GM21381 (cell line): ENCODE measurements around the gene COX19.

Source experiments
- ATAC-seq: cut with Tn5 transposase; IDR thresholded peaks from one replicate; pipeline ENCODE4 v1.9.1; 2021; ENCODE audit warnings: mild to moderate bottlenecking, moderate library complexity; ENCODE audit not compliant: unreplicated experiment

The COX19 gene

GRCh38 chr7:992709-993607 lies 17.6 kb upstream of the COX19 start:
- peak; percentile 79 for ATAC-seq

- ATAC-seq: no peak
Measured at GRCh38 chr7:991729-992656, 16.6 kb upstream of the COX19 start.

DNA sequence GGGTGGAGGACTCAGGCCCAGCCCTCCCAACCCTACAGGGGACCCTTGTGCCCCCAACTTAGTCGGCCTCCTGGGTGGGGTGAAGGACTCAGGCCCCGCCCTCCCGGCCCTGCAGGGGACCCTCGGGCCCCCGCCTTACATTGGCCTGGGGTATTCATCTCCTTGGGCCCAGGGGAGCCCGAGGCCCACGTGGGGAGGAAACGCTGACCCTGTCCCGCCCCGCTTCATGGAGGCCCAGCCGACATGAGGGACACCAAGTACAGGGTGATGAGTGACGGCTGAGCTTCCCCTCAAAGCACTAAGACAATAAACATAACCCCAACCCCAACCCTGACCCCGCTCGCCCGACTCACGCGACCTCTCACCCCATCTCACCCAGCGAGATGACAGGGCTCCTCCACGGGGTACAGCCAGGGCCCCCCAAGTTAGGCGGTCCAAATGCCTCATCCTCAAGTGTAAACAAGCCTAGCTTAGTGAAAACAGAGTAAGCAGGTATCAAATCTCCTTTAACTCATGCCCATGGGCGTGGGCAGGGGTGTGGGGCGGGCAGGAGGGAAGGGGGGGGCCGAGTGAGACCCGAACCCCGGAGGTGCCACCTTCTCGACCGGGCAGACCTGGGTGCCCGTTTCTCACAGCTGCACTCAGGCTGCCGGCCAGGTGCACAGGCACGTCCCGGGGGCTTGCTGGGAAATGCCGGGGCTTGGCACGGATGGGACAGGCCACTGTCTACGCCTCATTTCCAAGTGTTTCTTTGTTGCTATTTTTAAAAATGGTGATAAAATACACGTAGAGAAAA lies 15.8 kb upstream of the COX19 start:
- no peak for ATAC-seq

- ATAC-seq: no peak
Measured at GRCh38 chr7:990352-990932, 15.1 kb upstream of the COX19 start.

DNA sequence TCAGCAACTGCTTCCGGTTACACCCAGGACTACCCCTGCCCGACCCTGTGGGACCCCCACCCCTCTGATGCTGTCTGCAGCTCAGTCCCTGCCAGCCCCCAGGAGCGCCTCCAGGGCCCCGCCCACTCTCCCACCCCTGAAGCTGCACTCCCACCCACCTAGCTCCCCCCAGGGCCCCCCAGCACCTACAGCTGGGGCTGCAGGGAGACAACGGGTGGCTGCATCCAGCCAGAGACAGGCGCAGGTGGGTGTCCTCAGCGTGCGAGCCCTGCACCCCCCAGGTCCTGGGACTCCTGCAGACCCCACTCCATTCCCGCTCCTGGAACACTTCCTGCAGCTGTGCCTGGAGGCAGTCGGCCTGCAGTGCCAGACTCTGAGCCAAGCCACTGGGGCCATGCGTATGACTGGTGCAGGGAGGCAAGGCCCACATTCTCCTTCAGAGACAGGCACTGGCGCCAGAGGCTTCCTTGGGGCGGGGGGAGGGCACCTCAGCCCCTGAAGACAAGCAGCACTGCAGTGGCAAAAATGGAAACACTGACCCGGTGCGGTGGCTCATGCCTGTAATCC lies 13.7 kb upstream of the COX19 start:
- no peak for ATAC-seq

DNA sequence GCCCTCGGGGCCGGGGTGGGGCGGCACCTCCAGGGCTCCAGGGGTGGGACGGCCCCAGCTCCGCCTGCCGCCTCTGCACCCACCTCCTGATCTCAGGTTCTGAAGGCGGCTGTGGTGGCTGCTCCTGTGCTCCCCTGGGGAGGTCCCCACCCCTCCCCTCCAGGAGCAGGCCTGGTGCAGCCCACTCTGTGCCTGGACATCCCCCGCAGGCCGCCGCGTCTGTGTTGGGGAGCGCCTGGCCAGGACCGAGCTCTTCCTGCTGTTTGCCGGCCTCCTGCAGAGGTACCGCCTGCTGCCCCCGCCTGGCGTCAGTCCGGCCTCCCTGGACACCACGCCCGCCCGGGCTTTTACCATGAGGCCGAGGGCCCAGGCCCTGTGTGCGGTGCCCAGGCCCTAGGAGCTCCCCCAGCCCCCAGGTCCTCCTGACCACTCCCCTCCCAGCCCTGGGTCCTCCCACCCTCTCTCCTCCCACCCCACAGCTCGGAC lies 13.1 kb upstream of the COX19 start:
- ATAC-seq: no peak

- ATAC-seq: no peak
Measured at GRCh38 chr7:987909-988308, 12.6 kb upstream of the COX19 start.

DNA sequence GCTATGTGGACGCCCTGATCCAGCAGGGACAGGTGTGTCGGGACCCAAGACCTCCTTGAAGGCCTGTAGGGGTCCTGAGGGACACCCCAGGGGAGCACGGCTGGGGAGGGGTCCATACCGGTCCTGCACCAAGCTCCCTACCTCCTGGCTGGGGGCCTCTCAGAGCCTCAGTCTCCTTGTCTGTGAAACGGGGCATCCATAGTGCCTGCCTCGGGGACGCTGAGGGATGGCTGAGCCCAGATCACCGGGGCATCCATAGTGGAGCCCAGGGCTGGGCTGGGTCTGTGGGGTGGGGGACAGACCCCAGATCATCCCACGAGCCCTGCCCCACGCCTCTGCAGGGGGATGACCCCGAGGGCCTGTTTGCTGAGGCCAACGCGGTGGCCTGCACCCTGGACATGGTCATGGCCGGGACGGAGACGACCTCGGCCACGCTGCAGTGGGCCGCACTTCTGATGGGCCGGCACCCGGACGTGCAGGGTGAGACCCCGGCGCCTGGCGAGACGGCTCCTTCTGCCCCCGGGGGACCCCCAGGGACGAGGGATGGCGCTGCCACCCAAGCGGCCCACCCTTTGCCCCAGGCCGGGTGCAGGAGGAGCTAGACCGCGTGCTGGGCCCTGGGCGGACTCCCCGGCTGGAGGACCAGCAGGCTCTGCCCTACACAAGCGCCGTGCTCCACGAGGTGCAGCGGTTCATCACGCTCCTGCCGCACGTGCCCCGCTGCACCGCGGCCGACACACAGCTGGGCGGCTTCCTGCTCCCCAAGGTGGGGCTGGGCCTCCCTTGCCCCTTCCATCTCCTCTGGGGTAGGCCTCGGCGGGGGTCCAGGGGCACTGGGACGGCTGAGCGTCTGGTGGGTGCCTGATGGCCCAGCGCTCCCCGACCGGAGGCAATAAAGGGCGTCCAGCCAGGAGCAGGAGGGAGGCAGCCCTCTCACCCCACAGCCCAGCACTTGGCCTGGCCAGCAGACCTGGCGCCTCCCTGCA lies 11.7 kb upstream of the COX19 start:
- ATAC-seq: no peak

DNA sequence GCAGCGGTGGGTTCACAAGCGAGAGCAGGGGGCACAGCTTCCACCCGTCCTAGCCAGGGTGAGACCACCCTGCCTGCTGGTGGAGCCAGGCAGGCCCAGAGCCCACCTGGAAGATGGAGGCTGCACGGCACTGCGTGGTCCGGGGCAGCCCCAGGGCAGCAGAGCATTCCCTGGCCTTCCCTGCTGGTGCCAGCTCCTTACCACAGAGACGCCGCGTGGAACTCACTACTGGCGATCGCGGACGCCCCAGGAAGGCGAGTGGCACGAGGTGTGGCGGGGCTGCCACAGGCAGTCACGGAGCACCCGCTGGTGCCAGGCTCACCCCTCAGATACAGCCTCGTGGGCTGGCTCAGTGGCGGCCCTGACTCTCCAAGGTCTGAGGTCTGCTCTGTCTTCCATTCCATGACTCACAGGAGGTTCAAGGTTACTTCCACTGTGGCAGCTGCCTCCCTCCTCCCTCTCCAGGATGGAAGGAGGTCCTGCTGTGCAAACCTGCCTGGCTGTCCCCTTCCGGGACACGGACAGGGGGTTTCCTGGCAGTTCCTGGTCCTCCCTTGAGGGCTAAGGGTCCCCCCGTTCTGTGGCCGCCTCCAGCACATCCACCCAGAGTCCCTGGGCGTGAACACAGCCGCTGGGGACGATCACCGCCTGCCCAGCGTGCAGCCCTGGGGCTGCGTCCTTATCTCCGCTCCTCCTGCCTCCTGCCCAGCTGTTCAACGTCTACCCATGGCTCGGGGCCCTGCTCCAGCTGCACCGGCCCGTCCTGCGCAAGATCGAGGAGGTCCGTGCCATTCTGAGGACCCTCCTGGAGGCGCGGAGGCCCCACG lies 10.8 kb upstream of the COX19 start:
- no peak for ATAC-seq

DNA sequence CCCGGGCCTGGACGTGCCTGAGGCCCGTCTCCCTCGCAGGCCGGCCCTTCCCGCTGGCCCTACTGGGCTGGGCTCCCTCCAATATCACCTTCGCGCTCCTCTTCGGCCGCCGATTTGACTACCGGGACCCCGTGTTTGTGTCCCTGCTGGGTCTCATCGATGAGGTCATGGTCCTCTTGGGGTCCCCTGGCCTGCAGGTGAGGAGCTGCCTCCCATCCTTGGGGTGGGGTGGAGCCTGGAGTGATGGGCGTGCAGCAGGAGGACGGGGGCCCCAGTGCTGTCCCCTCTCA lies 9.7 kb upstream of the COX19 start:
- ATAC-seq: no peak

DNA sequence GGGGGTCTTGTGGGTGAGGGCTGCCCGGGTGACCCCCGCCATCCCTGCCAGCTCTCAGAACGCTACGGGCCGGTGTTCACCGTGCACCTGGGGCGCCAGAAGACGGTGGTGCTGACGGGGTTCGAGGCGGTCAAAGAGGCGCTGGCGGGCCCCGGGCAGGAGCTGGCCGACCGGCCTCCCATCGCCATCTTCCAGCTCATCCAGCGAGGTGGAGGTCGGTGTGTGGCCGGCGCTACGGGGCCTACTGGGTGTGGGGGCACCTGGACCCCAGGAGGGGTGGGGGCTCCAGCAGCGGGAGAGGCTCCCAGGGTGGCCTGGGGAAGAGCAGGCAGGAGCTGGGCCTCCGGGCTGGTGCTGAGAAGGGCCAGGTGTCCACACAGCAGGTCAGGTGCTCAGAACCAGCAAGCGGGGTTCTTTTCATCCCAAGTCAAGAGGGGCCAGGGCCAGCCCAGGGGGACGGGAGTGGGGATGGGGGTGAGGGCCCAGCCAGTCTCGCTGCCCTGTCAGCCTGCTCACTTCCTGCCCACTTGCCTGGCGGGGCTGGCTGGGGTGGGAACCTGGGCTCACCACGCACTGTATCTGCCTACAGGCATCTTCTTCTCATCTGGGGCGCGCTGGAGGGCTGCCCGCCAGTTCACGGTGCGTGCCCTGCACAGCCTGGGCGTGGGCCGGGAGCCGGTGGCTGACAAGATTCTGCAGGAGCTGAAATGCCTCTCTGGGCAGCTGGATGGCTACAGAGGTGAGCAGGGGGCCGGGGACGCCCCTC lies 9.2 kb upstream of the COX19 start:
- no peak for ATAC-seq

DNA sequence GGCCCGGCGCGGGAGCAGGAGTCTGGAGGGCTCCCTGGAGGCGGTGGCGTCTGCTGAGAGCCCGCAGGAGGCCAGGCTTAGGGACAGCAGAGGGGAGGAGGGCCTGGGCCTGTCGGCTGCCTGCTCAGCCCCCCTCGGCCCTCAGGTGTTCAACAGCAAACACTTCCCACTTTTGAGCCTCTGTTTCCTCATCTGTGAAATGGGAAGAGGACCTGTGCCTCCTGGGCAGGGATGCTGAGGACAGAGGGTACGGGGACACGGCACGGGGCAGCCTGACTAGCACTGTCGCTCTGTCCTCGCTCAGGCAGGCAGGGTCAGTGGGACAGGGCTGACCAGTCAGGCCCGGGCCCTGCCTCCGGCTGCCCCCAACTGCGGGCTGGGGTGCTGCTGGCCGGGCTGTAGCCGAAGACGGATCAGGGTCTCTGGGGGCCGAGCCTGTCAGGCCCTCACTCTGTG lies 8.3 kb upstream of the COX19 start:
- no peak for ATAC-seq

- no peak for ATAC-seq
Measured at GRCh38 chr7:983004-983615, 7.8 kb upstream of the COX19 start, which contains the start of gene CYP2W1. Gene CYP2W1 (plus strand): TSS chr7:983181. CDS start chr7:983212, 31 bp downstream.

GRCh38 chr7:982511-983003 lies 7.2 kb upstream of the COX19 start:
- no peak for ATAC-seq

DNA sequence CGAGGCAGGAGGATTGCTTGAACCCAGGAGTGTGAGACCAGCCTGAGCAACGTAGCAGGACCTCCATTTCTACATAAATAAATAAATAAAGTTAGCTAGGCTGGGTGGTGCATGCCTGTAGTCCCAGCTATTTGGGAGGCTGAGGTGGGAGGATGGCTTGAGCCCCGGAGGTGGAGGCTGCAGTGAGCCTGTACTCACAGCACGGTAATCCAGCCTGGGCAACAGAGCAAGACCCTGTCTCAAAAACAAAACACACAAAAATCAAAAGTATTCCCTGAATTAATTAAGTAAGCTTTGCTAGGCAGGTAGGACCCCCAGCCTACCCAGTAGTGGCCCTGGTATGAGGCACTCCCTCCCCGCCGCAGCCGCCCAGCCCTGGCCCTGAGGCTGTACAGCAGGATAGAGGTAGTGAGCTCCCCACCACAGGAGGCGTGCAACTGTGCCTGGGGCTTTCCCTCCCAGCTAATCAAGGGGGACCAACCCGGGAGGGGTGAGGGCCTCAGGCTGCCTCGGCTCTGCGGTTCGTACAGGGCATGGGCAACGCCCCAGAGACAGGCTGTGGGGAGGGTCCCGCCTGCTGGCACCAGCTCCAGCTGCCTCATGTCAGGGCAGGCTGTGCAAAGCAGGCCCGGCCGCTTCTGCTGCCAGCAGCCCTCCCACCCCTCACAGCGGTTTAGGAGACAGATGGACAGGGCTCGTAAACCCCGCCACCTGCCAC lies 6.6 kb upstream of the COX19 start:
- no peak for ATAC-seq
